Renal cortex interstitium (tissue), 11 donors: ENCODE data around the gene EXOSC1. TPM values are rescaled to one million over a fixed set of nuclear protein-coding genes. Genes with fewer than 3 reads are reported as not detected.

Experiments
- DNase-seq, 11 donors: peaks; one replicate each; pipeline ENCODE4 v3.0.0-alpha.2; 2013; ENCODE audit warnings: low read depth in 9 of 11, low spot score in 4 of 11; ENCODE audit errors: extremely low read depth in 1 of 11
- polyA plus RNA-seq, 3 donors: library from polyadenylated mRNA; unstranded; fragments of 120-200 nt; gene quantifications; one replicate each; pipeline ENCODE4 v1.2.1, GENCODE V29; 2013; ENCODE audit not compliant: insufficient read length in 3 of 3

The EXOSC1 gene
- polyA plus RNA-seq, 3 donors, result 30.3 to 38.9 (median 32.7) TPM

DNA sequence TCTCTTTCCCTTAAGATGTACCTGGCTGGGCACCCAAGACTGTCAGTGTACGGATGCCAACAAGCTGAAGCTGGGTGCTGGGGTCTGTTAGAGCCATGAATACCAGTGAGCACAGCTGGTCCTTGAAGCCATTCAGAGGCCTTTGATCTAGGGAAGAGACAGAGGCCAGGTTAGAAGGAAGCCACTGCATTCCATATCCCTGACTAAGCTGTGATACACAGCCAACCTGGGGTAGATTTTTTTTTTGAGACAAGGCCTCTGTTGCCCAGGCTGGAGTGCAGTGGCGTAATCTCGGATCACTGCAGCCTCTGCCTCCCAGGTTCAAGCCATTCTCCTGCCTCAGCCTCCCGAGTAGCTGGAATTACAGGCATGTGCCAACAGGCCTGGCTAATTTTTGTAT lies 20.9 kb upstream of the EXOSC1 start:
- no peak for DNase-seq

DNA sequence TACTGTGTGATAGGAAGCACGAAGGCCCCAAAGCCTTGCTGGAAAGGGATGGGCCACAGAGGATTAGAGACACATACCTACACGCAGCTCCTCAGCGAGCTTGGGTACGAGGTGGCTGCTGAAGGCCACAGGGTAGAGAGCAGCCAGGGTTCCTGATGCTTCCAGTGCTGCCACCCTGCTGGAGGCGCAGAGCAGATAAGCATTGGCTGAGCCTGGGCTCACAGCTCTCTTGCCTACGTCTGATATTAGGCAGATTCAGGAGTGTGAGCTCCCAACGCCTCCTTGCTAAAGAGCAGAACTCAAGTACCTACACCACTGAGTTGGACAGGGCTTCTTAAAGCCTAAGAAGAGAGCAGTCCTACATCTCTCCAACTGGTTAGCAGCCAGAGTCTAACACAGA lies 20.2 kb upstream of the EXOSC1 start:
- no peak for DNase-seq

DNA sequence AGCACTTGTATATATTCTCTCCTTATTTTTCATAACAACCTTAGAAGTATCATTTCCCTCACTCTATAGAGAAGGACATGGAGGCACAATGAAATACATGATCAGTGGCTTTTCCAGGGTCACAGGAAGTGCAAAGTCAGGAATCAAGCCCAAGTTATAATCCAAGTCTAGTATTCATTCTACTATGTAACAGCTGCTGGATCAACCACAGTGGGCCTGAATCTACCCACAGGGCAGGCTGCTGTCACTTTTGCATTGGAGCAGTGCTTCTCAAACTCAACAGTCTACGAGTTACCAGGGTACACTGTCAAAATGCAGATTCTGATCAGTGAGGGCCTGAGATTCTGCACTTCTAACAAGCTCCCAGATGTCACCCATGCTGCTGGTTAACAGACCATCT lies 18.4 kb upstream of the EXOSC1 start:
- DNase-seq, result no peak

DNA sequence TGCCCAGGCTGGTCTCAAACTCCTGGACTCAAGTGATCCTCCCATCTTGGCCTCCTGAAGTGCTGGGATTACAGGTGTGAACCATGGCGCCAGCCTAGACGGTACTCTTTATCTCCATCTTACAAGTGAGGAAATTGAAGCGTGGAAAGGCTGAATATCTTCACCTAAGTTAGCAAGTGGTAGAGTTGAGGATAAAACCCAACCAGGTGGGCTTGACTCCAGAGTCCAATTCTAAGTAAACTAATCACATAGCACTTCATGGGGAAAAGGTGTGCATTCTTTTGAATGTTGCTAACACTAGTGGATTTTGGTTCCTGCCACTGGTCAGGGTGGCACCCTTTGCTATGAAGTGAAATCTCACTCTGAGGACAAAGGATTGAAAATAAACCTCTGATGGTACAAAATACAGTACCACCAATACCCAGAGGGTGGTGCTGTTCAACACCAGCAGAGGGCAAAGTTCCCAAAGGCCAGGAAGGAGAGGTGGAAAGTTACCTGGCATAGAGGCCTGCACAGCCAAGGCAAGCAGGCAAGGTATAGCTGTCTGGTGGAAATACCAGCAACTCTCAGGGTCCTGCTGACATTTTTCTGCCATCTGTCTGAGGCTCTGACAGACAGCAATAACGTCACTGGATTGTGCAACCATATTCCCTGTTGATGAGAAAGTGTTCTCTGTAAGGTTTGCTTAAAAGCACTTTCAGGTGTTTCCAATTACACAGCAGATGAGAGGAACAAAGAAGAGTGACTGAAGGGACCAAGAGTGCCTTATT lies 17.7 kb upstream of the EXOSC1 start:
- peak in 10 of 11 donors; percentile 21 to 46 (median 39) for DNase-seq

DNA sequence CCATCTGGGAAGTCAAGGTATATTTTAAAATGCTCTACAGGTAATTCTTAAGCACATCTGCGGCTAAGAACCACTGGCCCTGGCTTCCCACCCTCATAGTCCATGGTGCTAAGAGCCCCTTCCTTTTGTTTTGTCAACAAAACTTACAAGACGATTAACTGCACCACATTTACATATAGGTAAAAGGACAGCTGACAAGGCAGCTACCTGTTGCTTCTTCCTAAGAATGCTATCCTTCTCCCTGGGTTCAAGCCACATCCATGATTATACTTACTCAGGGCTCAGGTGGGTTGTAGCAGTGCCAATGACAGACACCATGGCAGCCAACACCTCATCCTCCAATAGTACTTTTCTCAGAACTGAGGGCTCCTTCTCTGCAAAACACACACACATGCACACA lies 16.5 kb upstream of the EXOSC1 start:
- DNase-seq, result no peak

DNA sequence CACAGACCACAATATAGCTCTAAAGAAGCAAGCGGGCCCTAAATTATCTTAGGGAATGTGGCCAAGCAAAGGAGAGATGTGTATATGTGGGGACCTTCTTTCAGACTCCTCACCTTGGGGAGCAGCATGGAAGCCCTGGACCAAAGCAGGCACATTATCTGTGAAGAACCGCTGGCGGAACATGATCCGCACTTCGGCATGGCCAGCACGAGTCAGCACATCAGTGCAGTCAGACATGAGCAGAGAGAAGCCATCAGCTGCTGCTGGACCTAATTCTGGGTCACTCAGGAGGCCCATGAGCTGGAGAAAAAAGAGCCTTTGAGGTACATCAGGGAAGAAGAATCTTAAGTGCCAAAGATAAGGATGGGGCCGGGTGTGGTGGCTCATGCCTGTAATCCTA lies 14.1 kb upstream of the EXOSC1 start:
- DNase-seq, result no peak

DNA sequence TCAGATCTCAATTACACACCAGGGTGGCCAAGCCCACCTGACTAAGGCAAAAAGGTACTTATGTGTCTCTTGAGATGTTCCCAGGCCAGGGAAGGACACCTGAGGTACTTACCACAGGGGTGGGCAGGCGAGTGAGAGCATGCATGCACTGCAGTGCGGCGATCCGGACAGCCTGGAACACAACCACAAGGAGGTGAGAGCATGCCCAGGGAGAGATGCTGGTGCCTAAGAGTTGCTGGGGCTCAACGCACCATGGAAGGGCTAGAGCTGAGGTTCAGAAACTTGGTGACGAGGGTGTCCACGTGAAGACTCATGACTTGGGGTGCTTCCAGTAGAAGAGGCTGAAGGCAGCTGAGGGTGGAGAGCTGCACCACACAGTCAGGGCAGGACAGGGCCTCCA lies 13.3 kb upstream of the EXOSC1 start:
- no peak for DNase-seq

DNA sequence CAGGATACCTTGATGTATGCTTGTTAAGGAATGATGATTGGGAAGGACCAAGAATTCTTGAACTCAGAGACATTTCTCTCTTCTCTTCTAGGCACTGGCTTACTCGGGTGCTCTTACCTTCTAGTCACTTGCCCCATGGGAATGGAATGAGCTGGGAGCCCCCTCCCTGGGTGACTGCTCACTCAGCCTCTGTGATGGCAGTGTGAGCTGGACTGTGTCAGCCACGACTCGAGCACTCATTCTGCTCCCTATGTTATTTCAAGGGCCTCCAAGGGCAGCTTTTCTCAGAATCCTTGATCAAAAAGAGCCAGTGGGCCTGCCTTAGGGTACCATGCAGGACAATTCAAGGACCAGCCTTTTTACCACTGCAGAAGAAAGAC lies 10.9 kb upstream of the EXOSC1 start:
- DNase-seq, result no peak

DNA sequence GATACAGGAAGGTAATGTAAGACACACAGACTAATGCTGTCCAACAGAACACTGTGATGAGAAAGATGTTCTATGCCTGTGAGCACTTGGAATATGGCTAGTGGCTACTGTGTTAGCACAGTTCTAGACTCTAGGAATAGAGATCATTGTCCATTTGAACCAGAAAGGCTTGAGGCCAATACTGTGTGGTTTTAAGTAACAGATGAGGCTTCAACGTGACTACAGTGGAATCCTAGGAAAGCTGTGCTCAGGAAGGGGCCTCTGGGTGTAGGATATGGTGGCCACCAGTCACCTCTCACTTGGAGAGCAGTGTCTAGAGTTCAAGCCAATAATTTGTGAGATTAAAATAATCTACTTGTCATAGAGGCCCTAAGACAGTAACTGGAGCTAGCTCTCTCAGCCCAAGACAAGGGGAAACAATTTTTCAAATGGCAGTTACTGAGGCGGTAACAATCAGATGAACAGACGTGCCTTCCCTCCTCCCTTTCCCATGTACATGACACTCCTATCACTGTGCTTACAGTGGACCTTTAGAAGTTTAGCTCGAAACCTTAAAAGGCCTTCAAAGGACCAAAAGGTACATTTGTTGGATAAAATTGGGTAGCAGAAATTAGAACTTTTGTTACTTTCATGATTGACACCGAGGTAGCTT lies 10.4 kb upstream of the EXOSC1 start:
- no peak for DNase-seq

DNA sequence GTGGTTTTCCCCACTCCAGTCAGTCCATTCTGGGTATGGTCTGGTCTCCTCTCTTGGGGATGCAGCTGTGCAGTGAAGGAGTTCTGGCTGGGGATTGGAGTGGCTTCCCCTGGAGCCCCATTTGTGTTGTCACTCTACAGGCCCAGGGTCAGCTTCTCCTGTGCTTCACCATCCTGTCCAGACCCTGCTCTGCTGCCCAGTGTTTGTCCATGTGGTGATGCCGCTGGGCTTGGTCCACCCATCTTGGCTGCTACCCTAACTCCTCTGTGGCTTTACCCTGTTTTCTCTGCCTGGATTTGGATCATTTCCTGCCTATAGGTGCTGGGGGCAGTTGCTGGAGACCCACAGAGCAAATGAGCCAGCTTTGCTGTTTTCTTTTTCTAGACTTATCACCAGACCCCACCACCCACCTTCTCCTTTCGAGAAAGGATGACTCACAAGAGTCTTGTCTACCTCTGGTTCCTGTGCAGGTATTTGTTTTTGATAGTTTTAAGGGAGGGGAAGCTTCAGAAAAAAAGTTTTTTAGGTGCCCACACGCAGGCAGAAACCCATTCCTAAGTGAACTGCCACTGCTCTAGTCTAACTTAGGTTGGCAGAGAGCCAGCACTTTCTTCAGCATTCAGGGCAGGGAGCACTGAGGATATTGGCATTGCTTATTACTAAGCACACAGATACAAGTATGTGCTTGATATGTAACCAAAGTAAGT lies 8.7 kb upstream of the EXOSC1 start:
- no peak for DNase-seq

DNA sequence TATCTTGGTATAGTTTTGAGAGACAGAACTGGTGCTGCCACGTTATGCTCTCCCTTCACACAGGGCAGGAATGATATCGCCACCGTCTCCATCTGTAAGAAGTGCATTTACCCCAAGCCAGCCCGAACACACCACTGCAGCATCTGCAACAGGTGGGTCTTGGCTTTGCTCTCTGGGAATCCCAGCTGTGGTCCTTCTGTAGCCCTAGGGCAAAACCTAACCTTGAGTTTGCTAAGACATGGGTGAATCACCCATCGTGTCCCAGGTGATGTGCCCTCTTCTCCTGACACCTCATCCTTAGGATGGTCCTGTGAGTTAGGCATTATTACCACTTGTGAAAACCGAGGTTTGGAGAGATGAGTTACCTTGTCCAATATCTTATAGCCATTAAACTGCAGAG lies 6.5 kb upstream of the EXOSC1 start:
- DNase-seq, result no peak

DNA sequence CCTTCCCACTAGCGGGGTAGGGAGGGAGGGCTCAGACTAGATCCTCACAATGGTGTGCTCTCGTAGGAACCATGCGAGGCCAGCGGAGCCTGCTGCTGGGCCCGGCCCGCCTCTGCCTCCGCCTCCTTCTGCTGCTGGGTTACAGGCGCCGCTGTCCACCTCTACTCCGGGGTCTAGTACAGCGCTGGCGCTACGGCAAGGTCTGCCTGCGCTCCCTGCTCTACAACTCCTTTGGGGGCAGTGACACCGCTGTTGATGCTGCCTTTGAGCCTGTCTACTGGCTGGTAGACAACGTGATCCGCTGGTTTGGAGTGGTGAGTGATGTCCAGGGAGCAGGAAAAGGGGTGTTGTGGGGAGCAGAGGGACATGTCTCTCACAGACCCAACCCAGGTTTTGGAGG lies 5.8 kb upstream of the EXOSC1 start:
- no peak for DNase-seq

DNA sequence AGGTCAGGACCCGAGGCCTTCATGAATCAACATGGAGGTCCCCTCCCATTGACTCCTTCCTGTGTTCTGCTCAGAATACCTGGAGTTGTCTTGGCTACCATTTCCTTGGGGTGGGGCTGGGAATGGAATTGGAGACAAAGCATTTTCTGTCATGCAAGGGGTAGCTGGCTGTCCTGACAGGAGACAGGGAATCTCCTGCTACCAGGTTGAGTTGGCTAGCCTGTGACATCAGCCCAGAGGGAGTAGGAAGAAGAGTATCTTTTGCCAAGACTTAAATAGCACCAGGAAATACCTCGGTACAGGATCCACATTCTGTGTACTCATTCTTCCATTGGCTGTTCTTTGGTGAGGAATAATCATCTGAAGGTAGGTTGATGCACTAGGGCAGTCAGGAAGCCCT lies 5.0 kb upstream of the EXOSC1 start:
- DNase-seq, result no peak

DNA sequence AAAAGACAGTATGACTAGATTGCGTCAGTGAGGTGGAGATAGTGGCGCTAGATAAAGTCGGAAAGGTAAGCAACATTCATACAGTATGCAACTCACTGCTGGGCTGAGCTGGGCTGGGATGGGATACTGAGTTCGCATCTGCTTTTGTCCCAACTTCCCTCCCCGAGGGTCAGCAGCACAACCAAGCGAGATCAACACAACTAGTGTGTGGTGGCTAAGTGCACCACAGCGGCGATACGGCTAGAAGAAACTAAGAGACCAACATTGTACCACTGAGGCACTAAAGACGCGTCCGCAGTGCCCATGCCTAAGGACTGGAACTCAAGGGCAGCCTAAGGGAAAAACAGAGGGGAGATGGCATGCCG lies 467 bp downstream of the EXOSC1 start:
- no peak for DNase-seq

DNA sequence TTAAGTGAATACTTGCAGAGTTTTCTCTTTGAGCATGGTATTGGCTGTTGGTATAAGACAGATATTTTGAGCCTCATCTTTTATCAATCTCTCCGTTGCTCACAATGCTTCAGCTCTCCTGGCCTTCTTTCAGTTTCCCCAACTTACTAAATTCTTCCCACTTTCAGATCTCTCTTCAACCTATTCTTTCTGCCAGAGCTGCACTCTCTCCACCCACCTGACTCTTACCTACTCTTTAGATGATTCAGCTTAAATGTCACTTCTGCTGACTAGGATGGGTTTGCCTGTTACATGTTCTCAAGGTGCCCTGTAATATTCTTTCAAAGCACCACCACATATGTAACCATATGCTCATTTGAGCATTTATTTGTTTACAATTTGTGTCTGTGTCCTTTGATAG lies 1.6 kb downstream of the EXOSC1 start:
- DNase-seq, result no peak

DNA sequence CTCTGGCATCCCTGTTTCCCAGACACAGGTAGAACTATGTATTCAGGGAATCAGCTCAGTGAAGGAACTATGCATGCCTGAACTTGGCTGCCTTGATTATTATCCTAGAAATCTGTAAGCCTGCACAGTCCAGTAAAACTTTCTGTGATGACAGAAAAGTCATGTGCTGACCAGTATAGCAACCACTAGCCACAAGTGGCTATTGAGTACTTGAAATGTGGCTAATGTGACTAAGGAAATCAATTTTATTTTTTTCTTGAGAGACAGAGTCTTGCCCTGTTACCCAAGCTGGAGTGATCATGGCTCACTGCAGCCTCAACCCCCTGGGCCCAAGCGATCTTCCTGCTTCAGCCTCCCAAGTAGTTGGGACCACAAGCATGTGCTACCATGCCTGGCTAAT lies 3.5 kb downstream of the EXOSC1 start:
- no peak for DNase-seq

DNA sequence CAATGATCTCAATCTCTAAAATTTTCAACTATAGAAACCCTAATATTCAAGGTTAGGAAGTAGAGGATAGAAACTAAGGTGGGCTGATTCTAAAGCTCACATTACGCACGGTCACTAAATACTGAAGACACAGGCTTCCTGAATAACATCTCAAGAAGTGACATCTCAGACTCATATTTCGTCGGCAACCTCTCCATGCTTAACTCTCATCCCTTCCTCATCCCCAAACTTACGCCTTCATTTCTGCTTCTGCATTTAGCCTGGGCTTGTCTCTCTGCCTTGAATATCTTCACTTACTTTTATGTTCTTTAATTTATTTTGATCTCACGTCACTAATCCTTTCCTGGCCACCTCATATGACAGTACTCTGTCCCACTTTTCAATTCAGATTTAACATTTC lies 10.6 kb downstream of the EXOSC1 start:
- DNase-seq, result no peak

DNA sequence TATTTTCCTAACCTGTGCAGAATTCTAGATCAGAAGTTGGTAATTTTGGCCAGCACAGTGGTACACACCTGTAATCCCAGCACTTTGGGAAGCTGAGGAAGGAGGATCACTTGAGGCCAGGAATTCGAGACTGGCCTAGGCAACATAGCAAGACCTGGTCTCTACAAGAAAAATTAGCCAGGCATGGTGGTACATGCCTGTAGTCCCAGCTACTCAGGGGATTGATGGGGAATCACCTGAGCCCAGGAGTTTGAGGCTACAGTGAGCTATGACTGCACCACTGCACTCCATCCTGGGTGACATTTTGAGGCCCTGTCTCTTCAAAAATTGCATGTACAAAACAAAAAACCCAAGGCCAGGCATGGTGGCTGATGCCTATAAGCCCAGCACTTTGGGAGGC lies 11.2 kb downstream of the EXOSC1 start:
- no peak for DNase-seq

DNA sequence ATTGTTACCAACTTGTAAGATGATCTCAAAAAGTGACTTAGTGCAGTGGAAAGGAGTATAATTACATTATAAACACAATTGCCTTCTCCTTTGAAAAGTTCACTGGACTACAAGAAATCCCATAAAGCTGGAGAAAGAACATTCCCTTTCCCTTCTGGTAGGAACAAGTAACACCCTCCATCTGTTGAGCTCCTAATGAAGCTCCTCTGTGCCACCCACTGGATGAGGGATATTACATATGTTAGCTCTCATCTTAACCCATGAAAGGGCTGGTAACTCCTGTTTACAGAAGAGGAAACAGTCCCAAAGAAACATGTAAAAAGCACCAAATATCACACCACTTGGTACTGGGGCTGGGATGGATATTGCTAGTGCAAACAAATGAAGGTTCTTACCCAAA lies 11.8 kb downstream of the EXOSC1 start:
- no peak for DNase-seq

DNA sequence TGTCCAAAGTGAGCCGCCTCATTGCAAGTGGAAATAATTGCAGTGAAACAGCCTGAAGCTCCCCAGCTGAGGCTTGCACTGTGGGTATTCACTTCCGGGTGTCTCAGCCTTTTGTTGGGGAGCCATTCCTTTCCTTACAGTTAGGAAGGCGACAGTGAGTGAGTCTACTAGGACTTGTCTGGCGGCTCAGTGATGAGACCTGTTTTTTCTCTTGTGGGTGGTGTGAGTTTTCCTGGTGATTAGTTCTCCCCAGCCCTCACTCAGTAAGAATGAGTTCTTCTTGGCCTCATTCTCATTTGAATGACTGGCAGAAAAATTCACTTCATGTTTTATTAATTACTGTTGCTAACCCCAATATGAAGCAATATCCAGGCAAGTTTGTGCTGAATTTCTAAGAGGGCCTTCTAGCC lies 17.2 kb downstream of the EXOSC1 start:
- DNase-seq, result no peak
